ENCODE results near the gene FOCAD.
"Not testable (repeated sequence)": the region's sequence is repeated elsewhere in the genome, so short reads cannot be mapped to it uniquely, and the experiment has no call there.

The FOCAD gene

GRCh38 chr9:20929276-20929675, 245.2 kb downstream of the FOCAD start:
- Histone ChIP-seq H3K9me3 (ENCODE audit: control insufficient read depth, low read length) (no peaks in the 10 kb centered on the region), H3K4me3 (ENCODE audit: low read length) (no peak overlapping the region), H3K36me3 (ENCODE audit: control insufficient read depth, insufficient read depth, low read length) (no peaks in the 10 kb centered on the region), H3K27me3 (ENCODE audit: control insufficient read depth, insufficient read depth, low read length) (no peaks in the 10 kb centered on the region), H3K4me1 (ENCODE audit: control insufficient read depth, insufficient read depth, low read length) (no peaks in the 10 kb centered on the region), H3K9ac (ENCODE audit: low read length) (no peak overlapping the region)

- Histone ChIP-seq H3K36me3 (ENCODE audit: control insufficient read depth, insufficient read depth, low read length) (no peaks in the 10 kb centered on the region), H3K27me3 (ENCODE audit: control insufficient read depth, insufficient read depth, low read length) (no peaks in the 10 kb centered on the region), H3K4me3 (ENCODE audit: low read length) (no peak overlapping the region), H3K4me1 (ENCODE audit: control insufficient read depth, insufficient read depth, low read length) (no peaks in the 10 kb centered on the region), H3K9ac (ENCODE audit: low read length) (no peak overlapping the region), H3K9me3 (ENCODE audit: control insufficient read depth, low read length) (no peaks in the 10 kb centered on the region)
These were observed 246.8 kb downstream of the FOCAD start for GRCh38 chr9:20930836-20931235.

- Histone ChIP-seq H3K36me3 (ENCODE audit: control insufficient read depth, insufficient read depth, low read length) (no peaks in the 10 kb centered on the region), H3K9ac (ENCODE audit: low read length) (no peak overlapping the region), H3K9me3 (ENCODE audit: control insufficient read depth, low read length) (no peaks in the 10 kb centered on the region), H3K27me3 (ENCODE audit: control insufficient read depth, insufficient read depth, low read length) (no peaks in the 10 kb centered on the region), H3K4me3 (ENCODE audit: low read length) (no peak overlapping the region), H3K4me1 (ENCODE audit: control insufficient read depth, insufficient read depth, low read length) (no peaks in the 10 kb centered on the region)
These were observed 256.6 kb downstream of the FOCAD start for GRCh38 chr9:20940447-20941173.

GRCh38 chr9:20941174-20941690, 257.2 kb downstream of the FOCAD start:
- H3K4me3 ChIP-seq (ENCODE audit: low read length), result no peak overlapping the region
- no peak overlapping the region for H3K9ac ChIP-seq (ENCODE audit: low read length)

GRCh38 chr9:20944507-20944906, 260.4 kb downstream of the FOCAD start:
- Histone ChIP-seq H3K4me3 (ENCODE audit: low read length) (no peak overlapping the region), H3K27me3 (ENCODE audit: control insufficient read depth, insufficient read depth, low read length) (no peaks in the 10 kb centered on the region), H3K4me1 (ENCODE audit: control insufficient read depth, insufficient read depth, low read length) (no peaks in the 10 kb centered on the region), H3K36me3 (ENCODE audit: control insufficient read depth, insufficient read depth, low read length) (no peaks in the 10 kb centered on the region), H3K9ac (ENCODE audit: low read length) (no peak overlapping the region), H3K9me3 (ENCODE audit: control insufficient read depth, low read length) (no peaks in the 10 kb centered on the region)

More at GRCh38 chr9:20941174-20941690, 257.2 kb downstream of the FOCAD start:
- no peaks in the 10 kb centered on the region for H3K36me3 ChIP-seq (ENCODE audit: control insufficient read depth, insufficient read depth, low read length)
- no peaks in the 10 kb centered on the region for H3K9me3 ChIP-seq (ENCODE audit: control insufficient read depth, low read length)
- no peaks in the 10 kb centered on the region for H3K4me1 ChIP-seq (ENCODE audit: control insufficient read depth, insufficient read depth, low read length)
- no peaks in the 10 kb centered on the region for H3K27me3 ChIP-seq (ENCODE audit: control insufficient read depth, insufficient read depth, low read length)

- no peaks in the 10 kb centered on the region for H3K27me3 ChIP-seq (ENCODE audit: control insufficient read depth, insufficient read depth, low read length)
- no peaks in the 10 kb centered on the region for H3K4me1 ChIP-seq (ENCODE audit: control insufficient read depth, insufficient read depth, low read length)
- H3K9me3 ChIP-seq (ENCODE audit: control insufficient read depth, low read length), result no peaks in the 10 kb centered on the region
- H3K4me3 ChIP-seq (ENCODE audit: low read length), result no peak overlapping the region
- H3K9ac ChIP-seq (ENCODE audit: low read length), result no peak overlapping the region
- no peaks in the 10 kb centered on the region for H3K36me3 ChIP-seq (ENCODE audit: control insufficient read depth, insufficient read depth, low read length)
These were observed 261.2 kb downstream of the FOCAD start for GRCh38 chr9:20945269-20945668.

- Histone ChIP-seq H3K4me1 (ENCODE audit: control insufficient read depth, insufficient read depth, low read length) (no peaks in the 10 kb centered on the region), H3K9me3 (ENCODE audit: control insufficient read depth, low read length) (no peaks in the 10 kb centered on the region), H3K4me3 (ENCODE audit: low read length) (no peak overlapping the region), H3K9ac (ENCODE audit: low read length) (no peak overlapping the region), H3K27me3 (ENCODE audit: control insufficient read depth, insufficient read depth, low read length) (no peaks in the 10 kb centered on the region), H3K36me3 (ENCODE audit: control insufficient read depth, insufficient read depth, low read length) (no peaks in the 10 kb centered on the region)
These were observed 261.8 kb downstream of the FOCAD start for GRCh38 chr9:20945856-20946255.

GRCh38 chr9:20948703-20949102, 264.6 kb downstream of the FOCAD start:
- H3K9me3 ChIP-seq (ENCODE audit: control insufficient read depth, low read length), result no peaks in the 10 kb centered on the region
- H3K27me3 ChIP-seq (ENCODE audit: control insufficient read depth, insufficient read depth, low read length), result no peaks in the 10 kb centered on the region
- no peaks in the 10 kb centered on the region for H3K36me3 ChIP-seq (ENCODE audit: control insufficient read depth, insufficient read depth, low read length)
- no peak overlapping the region for H3K4me3 ChIP-seq (ENCODE audit: low read length)
- H3K9ac ChIP-seq (ENCODE audit: low read length), result no peak overlapping the region
- H3K4me1 ChIP-seq (ENCODE audit: control insufficient read depth, insufficient read depth, low read length), result no peaks in the 10 kb centered on the region

GRCh38 chr9:20950707-20951106, 266.6 kb downstream of the FOCAD start:
- Histone ChIP-seq H3K36me3 (ENCODE audit: control insufficient read depth, insufficient read depth, low read length) (no peaks in the 10 kb centered on the region), H3K9me3 (ENCODE audit: control insufficient read depth, low read length) (no peaks in the 10 kb centered on the region), H3K9ac (ENCODE audit: low read length) (no peak overlapping the region), H3K4me1 (ENCODE audit: control insufficient read depth, insufficient read depth, low read length) (no peaks in the 10 kb centered on the region), H3K4me3 (ENCODE audit: low read length) (no peak overlapping the region), H3K27me3 (ENCODE audit: control insufficient read depth, insufficient read depth, low read length) (no peaks in the 10 kb centered on the region)

GRCh38 chr9:20962536-20963225, 278.6 kb downstream of the FOCAD start:
- H3K27me3 ChIP-seq (ENCODE audit: control insufficient read depth, insufficient read depth, low read length), result no peaks in the 10 kb centered on the region
- H3K36me3 ChIP-seq (ENCODE audit: control insufficient read depth, insufficient read depth, low read length), result no peaks in the 10 kb centered on the region
- no peak overlapping the region for H3K4me3 ChIP-seq (ENCODE audit: low read length)
- no peaks in the 10 kb centered on the region for H3K4me1 ChIP-seq (ENCODE audit: control insufficient read depth, insufficient read depth, low read length)
- H3K9me3 ChIP-seq (ENCODE audit: control insufficient read depth, low read length), result no peaks in the 10 kb centered on the region
- no peak overlapping the region for H3K9ac ChIP-seq (ENCODE audit: low read length)

- Histone ChIP-seq H3K36me3 (ENCODE audit: control insufficient read depth, insufficient read depth, low read length) (no peaks in the 10 kb centered on the region), H3K4me1 (ENCODE audit: control insufficient read depth, insufficient read depth, low read length) (no peaks in the 10 kb centered on the region), H3K9me3 (ENCODE audit: control insufficient read depth, low read length) (no peaks in the 10 kb centered on the region), H3K4me3 (ENCODE audit: low read length) (no peak overlapping the region), H3K9ac (ENCODE audit: low read length) (no peak overlapping the region), H3K27me3 (ENCODE audit: control insufficient read depth, insufficient read depth, low read length) (no peaks in the 10 kb centered on the region)
These were observed 288.6 kb downstream of the FOCAD start for GRCh38 chr9:20972684-20973083.

- not testable (repeated sequence) for H3K4me1 ChIP-seq (ENCODE audit: control insufficient read depth, insufficient read depth, low read length); H3K36me3 ChIP-seq (ENCODE audit: control insufficient read depth, insufficient read depth, low read length); H3K9me3 ChIP-seq (ENCODE audit: control insufficient read depth, low read length); H3K4me3 ChIP-seq (ENCODE audit: low read length); H3K9ac ChIP-seq (ENCODE audit: low read length); H3K27me3 ChIP-seq (ENCODE audit: control insufficient read depth, insufficient read depth, low read length)
These were observed 289.3 kb downstream of the FOCAD start for GRCh38 chr9:20973246-20973947.

All from mucosa of stomach (tissue), 1 donor.